Omental fat pad (tissue), 4 donors: Measurements from ENCODE around the gene SH3PXD2B. TPM values are rescaled to one million over a fixed set of nuclear protein-coding genes. Genes with fewer than 3 reads are reported as not detected.
"Not testable (repeated sequence)": the region's sequence is repeated elsewhere in the genome, so short reads cannot be mapped to it uniquely, and the experiment has no call there.

Experiments used
- ATAC-seq: fragments of 150-250 bp; one replicate; pipeline ENCODE4 v1.9.1; 2016; ENCODE audit warnings: mild to moderate bottlenecking, moderate library complexity; ENCODE audit not compliant: low FRiP score
- DNase-seq: peaks from one replicate; pipeline ENCODE4 v3.0.0-alpha.2; 2019; ENCODE audit warnings: low spot score
- total RNA-seq, 4 donors: library from RNA; depleted of rRNA; stranded (reverse); fragments of >200 nt; gene quantifications; one replicate each; pipeline ENCODE4 v1.1.0, GENCODE V29; 2016
- TF ChIP-seq, protein P1 (sequence below), 3 donors: fragments of 450-650 bp; IDR thresholded peaks; one replicate each; pipeline ENCODE4 v1.5.1; 2016 to 2017; ENCODE audit warnings: antibody characterized with exemption in 3 of 3, mild to moderate bottlenecking in 3 of 3, moderate library complexity in 2 of 3

Gene SH3PXD2B
- total RNA-seq, 4 donors from 2014 or later, result 29.3 to 47.1 (median 44.3) TPM

DNA sequence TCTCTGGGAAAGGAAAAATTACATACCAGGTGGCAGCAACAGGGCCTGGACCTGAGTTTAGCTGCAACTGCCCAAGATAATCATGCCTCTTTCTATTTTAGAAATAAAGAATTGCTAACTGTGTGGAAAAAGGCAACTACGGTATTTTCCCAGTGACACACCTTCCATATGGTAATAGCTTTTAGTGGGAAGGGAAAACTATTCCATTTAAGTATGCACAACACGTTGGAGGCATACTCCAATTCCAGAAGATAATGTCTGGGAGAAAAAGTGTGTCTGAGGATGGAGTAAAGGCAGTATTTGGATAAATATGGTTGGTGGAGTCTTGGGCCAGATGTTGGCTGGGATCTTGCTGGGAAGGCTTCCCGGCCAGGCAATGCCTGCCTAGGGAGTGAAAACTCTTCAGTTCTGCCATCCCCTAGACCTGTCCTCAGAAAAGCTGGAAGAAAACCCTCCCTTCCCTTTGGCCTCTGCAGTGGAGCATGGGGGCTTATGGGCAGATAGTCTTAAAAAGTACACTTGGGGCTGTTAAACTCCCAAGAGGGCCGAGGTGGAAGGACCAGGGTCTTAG is 40.6 kb downstream of the SH3PXD2B start:
- no peak for ATAC-seq
- no peak for DNase-seq
- TF ChIP-seq, protein P1, sequence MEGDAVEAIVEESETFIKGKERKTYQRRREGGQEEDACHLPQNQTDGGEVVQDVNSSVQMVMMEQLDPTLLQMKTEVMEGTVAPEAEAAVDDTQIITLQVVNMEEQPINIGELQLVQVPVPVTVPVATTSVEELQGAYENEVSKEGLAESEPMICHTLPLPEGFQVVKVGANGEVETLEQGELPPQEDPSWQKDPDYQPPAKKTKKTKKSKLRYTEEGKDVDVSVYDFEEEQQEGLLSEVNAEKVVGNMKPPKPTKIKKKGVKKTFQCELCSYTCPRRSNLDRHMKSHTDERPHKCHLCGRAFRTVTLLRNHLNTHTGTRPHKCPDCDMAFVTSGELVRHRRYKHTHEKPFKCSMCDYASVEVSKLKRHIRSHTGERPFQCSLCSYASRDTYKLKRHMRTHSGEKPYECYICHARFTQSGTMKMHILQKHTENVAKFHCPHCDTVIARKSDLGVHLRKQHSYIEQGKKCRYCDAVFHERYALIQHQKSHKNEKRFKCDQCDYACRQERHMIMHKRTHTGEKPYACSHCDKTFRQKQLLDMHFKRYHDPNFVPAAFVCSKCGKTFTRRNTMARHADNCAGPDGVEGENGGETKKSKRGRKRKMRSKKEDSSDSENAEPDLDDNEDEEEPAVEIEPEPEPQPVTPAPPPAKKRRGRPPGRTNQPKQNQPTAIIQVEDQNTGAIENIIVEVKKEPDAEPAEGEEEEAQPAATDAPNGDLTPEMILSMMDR (IDR thresholded peaks at IDR 0.05), result no peak

DNA sequence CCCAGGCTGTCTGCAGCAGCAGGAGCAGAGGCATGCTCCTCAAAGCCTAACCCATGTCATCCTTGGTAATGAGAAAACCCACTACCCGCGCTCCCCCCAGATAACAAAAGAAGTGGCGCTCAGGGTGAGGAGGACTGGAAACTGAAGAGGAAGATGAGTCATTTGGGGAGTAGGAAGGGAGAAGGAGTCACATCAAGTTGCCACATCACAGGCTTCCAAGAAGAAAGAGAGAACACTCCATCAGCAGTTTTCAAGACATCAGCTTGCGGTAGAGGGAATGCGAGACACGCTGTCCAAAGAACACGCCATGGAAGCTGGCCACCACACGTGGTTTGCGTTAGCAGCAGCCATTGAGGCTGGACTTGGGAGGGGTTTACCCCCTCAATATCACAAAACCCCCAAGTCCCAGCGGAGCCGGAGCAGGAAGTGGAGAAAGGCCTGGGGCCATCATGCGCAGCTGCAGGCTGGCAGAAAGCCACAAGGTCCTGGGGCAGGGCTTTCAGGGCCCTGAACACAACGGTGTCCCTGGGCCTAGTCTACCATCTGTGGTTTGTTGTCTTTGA is 41.5 kb downstream of the SH3PXD2B start:
- TF ChIP-seq, protein P1 (IDR thresholded peaks at IDR 0.05), result no peak
- peak; percentile 45 for ATAC-seq

DNA sequence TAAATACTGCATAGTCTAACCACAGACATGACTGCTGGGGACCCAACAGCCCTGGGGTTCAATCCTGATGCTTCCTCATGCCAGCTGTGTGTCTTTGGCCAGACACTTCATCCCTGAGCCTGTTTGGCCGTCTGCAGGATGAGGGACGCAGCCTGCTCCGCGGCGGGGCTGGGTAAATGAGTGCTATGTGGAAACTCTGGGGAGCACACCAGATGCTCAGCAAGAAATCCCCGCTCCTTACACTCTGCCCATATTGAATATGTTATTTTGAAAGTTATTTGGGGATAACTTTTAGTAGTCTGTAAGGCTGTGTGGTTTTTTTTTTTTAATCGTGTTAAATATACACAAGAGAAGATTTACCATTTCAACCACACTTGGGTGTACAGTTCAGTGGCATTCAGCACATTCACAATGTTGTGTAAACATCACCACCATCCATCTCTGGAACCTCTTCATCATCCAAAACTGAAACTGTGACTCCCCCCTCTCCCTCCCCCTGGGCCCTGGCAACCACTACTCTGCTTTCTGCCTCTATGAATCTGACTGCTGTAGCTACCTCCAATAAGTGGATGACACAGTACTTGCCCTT is 42.7 kb downstream of the SH3PXD2B start:
- ATAC-seq, result no peak
- no peak for DNase-seq
- TF ChIP-seq, protein P1 (IDR thresholded peaks at IDR 0.05), result no peak

More for the DNA sequence above, 41.5 kb downstream of the SH3PXD2B start:
- DNase-seq, result peak; percentile 53

DNA sequence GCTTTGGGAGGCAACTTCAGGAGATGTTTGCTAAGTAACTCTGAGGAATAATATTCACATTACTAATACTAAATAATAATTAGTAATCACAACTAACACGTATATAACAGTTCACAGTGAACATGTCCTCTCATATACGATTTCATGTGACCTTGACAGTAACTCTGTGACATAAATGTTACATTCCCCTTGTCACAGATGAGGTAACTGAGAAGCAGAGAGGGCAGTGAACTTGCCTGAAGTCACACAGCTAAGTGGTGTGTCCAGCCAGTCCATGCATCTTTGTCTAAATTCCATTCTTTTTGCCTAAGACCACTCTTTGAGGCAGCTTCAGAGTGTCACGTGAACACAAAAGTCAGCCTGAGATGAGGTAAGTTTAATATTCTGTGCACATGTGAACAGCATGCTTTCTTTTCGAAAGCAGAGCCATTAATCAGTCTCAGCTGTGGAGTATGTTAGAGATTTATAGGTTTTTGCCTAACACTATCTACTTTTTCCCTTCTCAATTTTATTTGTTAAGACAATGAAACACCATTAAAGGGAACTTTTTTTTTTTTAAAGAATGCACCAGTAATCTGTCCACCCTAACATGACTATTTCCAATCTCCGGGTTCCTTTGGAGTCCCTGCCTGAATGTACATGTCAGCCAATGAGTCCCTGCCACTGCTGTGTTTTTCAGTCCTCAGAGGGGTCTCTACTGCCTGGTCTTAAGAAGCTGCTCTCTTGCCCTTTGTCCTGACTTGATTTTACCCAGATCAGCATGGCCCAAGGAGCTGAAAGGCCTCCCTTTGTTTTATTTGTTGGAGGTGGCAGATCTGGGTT is 43.5 kb downstream of the SH3PXD2B start:
- DNase-seq, result no peak
- no peak for ATAC-seq
- TF ChIP-seq, protein P1 (IDR thresholded peaks at IDR 0.05), result no peak

DNA sequence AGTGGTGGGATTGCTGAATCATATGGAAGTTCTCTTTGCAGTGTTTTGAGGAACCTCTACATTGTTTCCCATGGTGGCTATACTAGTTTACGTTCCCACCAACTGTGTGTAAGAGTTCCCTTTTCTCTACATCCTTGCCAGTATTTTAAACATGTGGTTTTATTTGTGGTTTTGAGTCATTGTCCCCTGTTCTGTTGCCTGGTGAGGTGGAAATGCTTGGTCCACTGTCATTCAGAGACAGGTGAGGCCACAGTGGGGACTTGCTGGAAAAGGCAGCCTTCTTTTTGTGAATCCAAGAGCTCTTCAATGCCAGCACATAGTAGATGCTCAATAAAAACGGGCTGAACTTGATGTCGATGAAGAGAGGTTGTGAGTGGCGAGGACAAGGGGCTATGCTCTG is 44.2 kb downstream of the SH3PXD2B start:
- no peak for ATAC-seq
- TF ChIP-seq, protein P1 (IDR thresholded peaks at IDR 0.05), result no peak
- no peak for DNase-seq

DNA sequence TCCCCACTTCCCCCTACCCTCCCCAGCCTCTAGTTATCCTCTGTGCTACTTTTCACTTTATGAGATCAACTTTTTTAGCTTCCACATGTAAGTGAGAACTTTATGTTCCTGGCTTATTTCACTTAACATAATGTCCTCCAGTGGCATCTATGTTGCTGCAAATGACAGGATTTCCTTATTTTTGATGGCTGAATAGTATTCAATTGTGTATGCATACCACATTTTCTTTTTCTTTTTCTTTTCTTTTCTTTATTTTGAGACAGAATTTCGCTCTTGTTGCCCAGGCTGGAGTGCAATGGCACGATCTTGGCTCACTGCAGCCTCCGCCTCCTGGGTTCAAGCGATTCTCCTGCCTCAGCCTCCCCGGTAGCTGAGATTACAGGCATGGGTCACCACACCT is 44.8 kb downstream of the SH3PXD2B start:
- not testable (repeated sequence) for ATAC-seq, DNase-seq

DNA sequence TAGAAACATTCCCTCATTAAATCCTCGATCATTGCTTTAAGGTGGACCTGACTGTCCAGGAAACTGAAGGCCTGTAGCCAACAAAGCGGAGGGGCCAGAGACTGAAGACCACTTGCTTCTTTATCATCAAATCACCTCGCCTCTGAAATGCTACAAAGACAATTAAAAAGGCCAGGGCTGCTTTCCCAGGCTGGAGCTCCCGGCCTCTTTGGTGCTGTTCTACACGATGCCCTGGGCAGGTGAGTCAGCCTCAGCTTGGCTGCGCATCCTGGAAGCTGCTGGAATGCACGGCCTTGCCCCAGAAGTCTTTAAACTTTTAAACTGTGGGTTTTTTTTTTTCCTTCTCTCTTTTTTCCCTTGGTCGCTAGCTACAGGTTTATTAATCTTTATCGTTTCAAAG is 46.5 kb downstream of the SH3PXD2B start:
- ATAC-seq (peak; percentile 68), DNase-seq (no peak)
- TF ChIP-seq, protein P1 (IDR thresholded peaks at IDR 0.05), result no peak
